A549 (cell line): ENCODE results near the gene CPNE1. TPM values are rescaled to one million over a fixed set of nuclear protein-coding genes. Genes with fewer than 3 reads are reported as not detected.

Experiments
- ATAC-seq, 2 experiments: fragments of 200-7000 bp in 1 of 2; fragments of >200 bp in 1 of 2; cut with Nextera tagmentation in 1 of 2; cut with Tn5 transposase in 1 of 2; 3 replicates each; pipeline versions ENCODE4 v1.8.0 to v1.9.1; 2018 to 2020; ENCODE audit warnings: mild to moderate bottlenecking in 1 of 2, moderate library complexity in 1 of 2
- CTCF ChIA-PET: fragments of 300-600 bp; sonication (Branson Sonifier 250); formaldehyde crosslinking; extraction: SDS; loops from one replicate; lab custom pipeline; 2021; ENCODE audit warnings: antibody characterized with exemption, inconsistent platforms; lab: Yijun Ruan, JAX
- POLR2A ChIA-PET: fragments of 350-600 bp; formaldehyde crosslinking; extraction: SDS; loops from one replicate; lab custom pipeline; 2021; ENCODE audit warnings: antibody characterized with exemption, inconsistent platforms; lab: Yijun Ruan, JAX
- DNase-seq, 2 experiments: peaks; one replicate each; pipeline versions ENCODE4 v3.0.0 to v3.0.0-alpha.2; 2011 to 2016; ENCODE audit warnings: low read depth in 1 of 2, low spot score in 1 of 2
- FAIRE-seq: peaks from 2 replicates; lab custom pipeline; 2011; peaks lifted over from hg19 to GRCh38; lab: Jason Lieb, UNC
- H3K27ac ChIP-seq, 2 experiments: fragments of >200 bp; sonication (Bioruptor Twin); formaldehyde crosslinking; 3 replicates each; pipeline ENCODE4 v1.5.1; 2016 to 2017
- H3K4me1 ChIP-seq: fragments of >200 bp; sonication (Bioruptor Twin); formaldehyde crosslinking; 3 replicates; pipeline ENCODE4 v1.6.1; 2016
- H3K4me2 ChIP-seq: fragments of >200 bp; sonication (Bioruptor Twin); formaldehyde crosslinking; 3 replicates; pipeline ENCODE4 v1.6.1; 2016
- H3K4me3 ChIP-seq: fragments of >200 bp; sonication (Bioruptor Twin); formaldehyde crosslinking; 3 replicates; pipeline ENCODE4 v1.5.1; 2016
- H3K9me3 ChIP-seq: fragments of >200 bp; sonication (Bioruptor Twin); formaldehyde crosslinking; 3 replicates; pipeline ENCODE4 v1.6.1; 2016
- BHLHE40 ChIP-seq: IDR thresholded peaks from 2 replicates; pipeline ENCODE4 v1.6.1; 2012; ENCODE audit warnings: low read depth, low read length, inconsistent platforms
- ESRRA ChIP-seq: fragments of 150-350 bp; IDR thresholded peaks from 2 replicates; pipeline ENCODE4 v1.6.1; 2014; ENCODE audit warnings: mild to moderate bottlenecking, low read length, borderline replicate concordance
- FOSL2 ChIP-seq, 2 experiments: fragments of 450-650 bp in 1 of 2; fragments of >200 bp in 1 of 2; sonication (Bioruptor Twin) in 1 of 2; formaldehyde crosslinking; IDR thresholded peaks; 2 replicates each; pipeline versions ENCODE4 v1.5.0 to v1.6.1; 2016 to 2020; ENCODE audit warnings: mild to moderate bottlenecking in 1 of 2, moderate library complexity in 1 of 2
- FOXS1 ChIP-seq: fragments of 250-450 bp; sonication (Bioruptor Pico); IDR thresholded peaks from 2 replicates; pipeline ENCODE4 v1.5.0; 2020; ENCODE audit warnings: mild to moderate bottlenecking, moderate library complexity
- HOXB13 ChIP-seq: fragments of 250-450 bp; sonication (Bioruptor Pico); IDR thresholded peaks from 2 replicates; pipeline ENCODE4 v1.5.0; 2020; ENCODE audit warnings: low read depth, mild to moderate bottlenecking, moderate library complexity
- JUN ChIP-seq, 2 experiments: fragments of >200 bp; sonication (Bioruptor Twin); formaldehyde crosslinking; IDR thresholded peaks; 2 replicates in 1 of 2; 3 replicates in 1 of 2; pipeline ENCODE4 v1.6.1; 2016 to 2017
- MAX ChIP-seq: IDR thresholded peaks from 2 replicates; pipeline ENCODE4 v1.6.1; 2012
- MAZ ChIP-seq: fragments of 150-350 bp; IDR thresholded peaks from 2 replicates; pipeline ENCODE4 v1.6.1; 2014; ENCODE audit warnings: antibody characterized with exemption, low read depth, low read length, borderline replicate concordance
- MYC ChIP-seq: IDR thresholded peaks from 2 replicates; pipeline ENCODE4 v1.6.1; 2012; ENCODE audit warnings: mild to moderate bottlenecking, inconsistent platforms, low read length, improper control_type of control experiment, borderline replicate concordance
- POLR2AphosphoS2 ChIP-seq: conservative IDR thresholded peaks from 2 replicates; pipeline ENCODE4 v1.6.1; 2012; ENCODE audit warnings: low read length, improper control_type of control experiment, inconsistent platforms
- RARB ChIP-seq: fragments of 250-450 bp; sonication (Bioruptor Pico); IDR thresholded peaks from 2 replicates; pipeline ENCODE4 v1.8.0; 2021; ENCODE audit warnings: mild to moderate bottlenecking, moderate library complexity
- RCOR1 ChIP-seq: fragments of 150-350 bp; IDR thresholded peaks from 2 replicates; pipeline ENCODE4 v1.6.1; 2014; ENCODE audit warnings: antibody characterized with exemption, low read length, low read depth
- RFX5 ChIP-seq: fragments of 450-650 bp; IDR thresholded peaks from 2 replicates; pipeline ENCODE4 v1.7.1; 2014; ENCODE audit warnings: antibody characterized with exemption, mild to moderate bottlenecking, moderate library complexity
- RNF2 ChIP-seq: fragments of 200-600 bp; sonication (generic); IDR thresholded peaks from 2 replicates; pipeline ENCODE4 v1.6.1; 2016; ENCODE audit warnings: low read depth, mild to moderate bottlenecking, antibody characterized with exemption, moderate library complexity, borderline replicate concordance
- TP53 ChIP-seq: fragments of 250-450 bp; sonication (Bioruptor Pico); IDR thresholded peaks from 2 replicates; pipeline ENCODE4 v1.5.0; 2021; ENCODE audit warnings: mild to moderate bottlenecking, moderate library complexity
- ZC3H11A ChIP-seq: fragments of 450-650 bp; IDR thresholded peaks from 2 replicates; pipeline ENCODE4 v1.6.1; 2014; ENCODE audit warnings: antibody characterized with exemption, mild to moderate bottlenecking
- ZNF302 ChIP-seq: fragments of 250-450 bp; sonication (Bioruptor Pico); IDR thresholded peaks from 2 replicates; pipeline ENCODE4 v1.9.0; 2021; ENCODE audit warnings: inconsistent platforms, mild to moderate bottlenecking, moderate library complexity
- ZSCAN20 ChIP-seq: fragments of 250-450 bp; sonication (Bioruptor Pico); IDR thresholded peaks from 2 replicates; pipeline ENCODE4 v1.8.0; 2022; ENCODE audit warnings: mild to moderate bottlenecking, moderate library complexity
- WGBS: methylation state at CpG from one replicate; pipeline ENCODE4 v1.1.6; 2017; ENCODE audit errors: missing lambda C conversion rate; 5-methylcytosine and 5-hydroxymethylcytosine counted together
- polyA plus RNA-seq, 4 experiments: library from polyadenylated mRNA; depleted of rRNA in 3 of 4; stranded (reverse); fragments of >200 nt; fragmentation: RNase III in 1 of 4; extraction: RNeasy Plus Mini Kit Qiagen cat#74134 plus additional on column Dnase treatment in 1 of 4; gene quantifications; 2 replicates in 3 of 4; 3 replicates in 1 of 4; pipeline ENCODE4 v1.2.3, GENCODE V29; 2011 to 2017
- TF ChIP-seq, protein P1 (sequence below): fragments of 250-450 bp; sonication (Bioruptor Pico); IDR thresholded peaks from 2 replicates; pipeline ENCODE4 v1.5.0; 2021; ENCODE audit warnings: mild to moderate bottlenecking, moderate library complexity, borderline replicate concordance
- TF ChIP-seq, protein P2 (sequence below): fragments of 250-450 bp; sonication (Bioruptor Pico); IDR thresholded peaks from 2 replicates; pipeline ENCODE4 v1.5.0; 2020; ENCODE audit warnings: low read depth, mild to moderate bottlenecking, moderate library complexity
- TF ChIP-seq, protein P3 (sequence below): fragments of >200 bp; sonication (Bioruptor Twin); formaldehyde crosslinking; IDR thresholded peaks from 2 replicates; pipeline ENCODE4 v1.6.1; 2016
- TF ChIP-seq, protein P4 (sequence below): IDR thresholded peaks from 2 replicates; pipeline ENCODE4 v1.6.1; 2012

The CPNE1 gene
- polyA plus RNA-seq, 2 of the 4 experiments (the other 2 are of a cell fraction), result 199 to 244 TPM

DNA sequence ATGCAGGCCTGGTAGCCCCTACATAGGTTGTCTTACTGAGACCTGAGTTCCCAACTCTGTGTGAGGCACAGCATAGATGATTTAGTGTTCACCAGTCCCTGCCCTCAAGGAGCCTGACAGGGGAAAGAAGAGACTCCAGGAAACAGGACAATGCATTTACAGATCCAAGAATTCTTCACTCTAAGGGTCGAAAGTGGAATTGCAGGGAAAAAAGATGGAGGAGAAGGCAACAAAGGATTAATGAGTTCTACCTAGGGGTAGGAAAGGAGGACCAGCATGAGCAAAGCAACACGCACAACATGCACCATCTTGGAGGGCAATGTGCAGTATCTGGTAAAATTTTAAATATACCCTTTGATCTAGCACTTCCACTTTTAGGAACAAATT is 43.1 kb downstream of the CPNE1 start (continued):
- TF ChIP-seq RNF2 (no peak), MYC (no peak)

GRCh38 chr20:35620818-35621559 is 43.7 kb downstream of the CPNE1 start:
- Histone ChIP-seq H3K27ac (no peak overlapping the region), H3K4me1 (peaks cover 24% of the 10 kb centered on the region), H3K9me3 (no peaks in the 10 kb centered on the region), H3K4me3 (no peak overlapping the region), H3K4me2 (no peak overlapping the region)
- ChIA-PET CTCF (interaction anchor here (0.6 to 5.2 kb wide), 18 partner anchors 10 to 518 kb away, joined by 3 to 73 read pairs (median 4); partner anchors contain the start of gene SCAND1), POLR2A (no interaction called here)
- no peak for FAIRE-seq
- DNase-seq, result no peak
- TF ChIP-seq, protein P1, sequence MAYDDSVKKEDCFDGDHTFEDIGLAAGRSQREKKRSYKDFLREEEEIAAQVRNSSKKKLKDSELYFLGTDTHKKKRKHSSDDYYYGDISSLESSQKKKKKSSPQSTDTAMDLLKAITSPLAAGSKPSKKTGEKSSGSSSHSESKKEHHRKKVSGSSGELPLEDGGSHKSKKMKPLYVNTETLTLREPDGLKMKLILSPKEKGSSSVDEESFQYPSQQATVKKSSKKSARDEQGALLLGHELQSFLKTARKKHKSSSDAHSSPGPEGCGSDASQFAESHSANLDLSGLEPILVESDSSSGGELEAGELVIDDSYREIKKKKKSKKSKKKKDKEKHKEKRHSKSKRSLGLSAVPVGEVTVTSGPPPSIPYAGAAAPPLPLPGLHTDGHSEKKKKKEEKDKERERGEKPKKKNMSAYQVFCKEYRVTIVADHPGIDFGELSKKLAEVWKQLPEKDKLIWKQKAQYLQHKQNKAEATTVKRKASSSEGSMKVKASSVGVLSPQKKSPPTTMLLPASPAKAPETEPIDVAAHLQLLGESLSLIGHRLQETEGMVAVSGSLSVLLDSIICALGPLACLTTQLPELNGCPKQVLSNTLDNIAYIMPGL, result no peak
- TF ChIP-seq JUN (IDR thresholded peaks at IDR 0.05), result no peak
- TF ChIP-seq, protein P2, sequence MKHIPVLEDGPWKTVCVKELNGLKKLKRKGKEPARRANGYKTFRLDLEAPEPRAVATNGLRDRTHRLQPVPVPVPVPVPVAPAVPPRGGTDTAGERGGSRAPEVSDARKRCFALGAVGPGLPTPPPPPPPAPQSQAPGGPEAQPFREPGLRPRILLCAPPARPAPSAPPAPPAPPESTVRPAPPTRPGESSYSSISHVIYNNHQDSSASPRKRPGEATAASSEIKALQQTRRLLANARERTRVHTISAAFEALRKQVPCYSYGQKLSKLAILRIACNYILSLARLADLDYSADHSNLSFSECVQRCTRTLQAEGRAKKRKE (CRISPR knock-in tag), result no peak
- no peak for TF ChIP-seq POLR2AphosphoS2
- no peak for TF ChIP-seq MAZ
- TF ChIP-seq RFX5, result no peak
- no peak for TF ChIP-seq BHLHE40
- TF ChIP-seq MAX, result no peak
- TF ChIP-seq ESRRA, result no peak
- TF ChIP-seq, protein P3, sequence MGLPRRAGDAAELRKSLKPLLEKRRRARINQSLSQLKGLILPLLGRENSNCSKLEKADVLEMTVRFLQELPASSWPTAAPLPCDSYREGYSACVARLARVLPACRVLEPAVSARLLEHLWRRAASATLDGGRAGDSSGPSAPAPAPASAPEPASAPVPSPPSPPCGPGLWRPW, result no peak
- TF ChIP-seq, protein P4, sequence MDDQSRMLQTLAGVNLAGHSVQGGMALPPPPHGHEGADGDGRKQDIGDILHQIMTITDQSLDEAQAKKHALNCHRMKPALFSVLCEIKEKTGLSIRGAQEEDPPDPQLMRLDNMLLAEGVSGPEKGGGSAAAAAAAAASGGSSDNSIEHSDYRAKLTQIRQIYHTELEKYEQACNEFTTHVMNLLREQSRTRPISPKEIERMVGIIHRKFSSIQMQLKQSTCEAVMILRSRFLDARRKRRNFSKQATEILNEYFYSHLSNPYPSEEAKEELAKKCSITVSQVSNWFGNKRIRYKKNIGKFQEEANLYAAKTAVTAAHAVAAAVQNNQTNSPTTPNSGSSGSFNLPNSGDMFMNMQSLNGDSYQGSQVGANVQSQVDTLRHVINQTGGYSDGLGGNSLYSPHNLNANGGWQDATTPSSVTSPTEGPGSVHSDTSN, result no peak
- TF ChIP-seq ZSCAN20 (CRISPR knock-in tag), result no peak
- no peak for TF ChIP-seq FOXS1
- no peak for TF ChIP-seq HOXB13
- TF ChIP-seq ZNF302 (CRISPR knock-in tag), result no peak
- no peak for TF ChIP-seq RARB (CRISPR knock-in tag)
- no peak for TF ChIP-seq TP53
- TF ChIP-seq ZC3H11A, result no peak
- no peak for TF ChIP-seq FOSL2 (IDR thresholded peaks at IDR 0.05)
- TF ChIP-seq FOSL2 (CRISPR knock-in tag; IDR thresholded peaks at IDR 0.05), result no peak
- TF ChIP-seq RCOR1, result no peak
- no peak for ATAC-seq
- 94% methylated on average over 11 of the region's 11 CpGs for WGBS
